ENCODE results near the gene RRM1.
"Not testable (repeated sequence)": the region's sequence is repeated elsewhere in the genome, so short reads cannot be mapped to it uniquely, and the experiment has no call there.

Gene RRM1

DNA sequence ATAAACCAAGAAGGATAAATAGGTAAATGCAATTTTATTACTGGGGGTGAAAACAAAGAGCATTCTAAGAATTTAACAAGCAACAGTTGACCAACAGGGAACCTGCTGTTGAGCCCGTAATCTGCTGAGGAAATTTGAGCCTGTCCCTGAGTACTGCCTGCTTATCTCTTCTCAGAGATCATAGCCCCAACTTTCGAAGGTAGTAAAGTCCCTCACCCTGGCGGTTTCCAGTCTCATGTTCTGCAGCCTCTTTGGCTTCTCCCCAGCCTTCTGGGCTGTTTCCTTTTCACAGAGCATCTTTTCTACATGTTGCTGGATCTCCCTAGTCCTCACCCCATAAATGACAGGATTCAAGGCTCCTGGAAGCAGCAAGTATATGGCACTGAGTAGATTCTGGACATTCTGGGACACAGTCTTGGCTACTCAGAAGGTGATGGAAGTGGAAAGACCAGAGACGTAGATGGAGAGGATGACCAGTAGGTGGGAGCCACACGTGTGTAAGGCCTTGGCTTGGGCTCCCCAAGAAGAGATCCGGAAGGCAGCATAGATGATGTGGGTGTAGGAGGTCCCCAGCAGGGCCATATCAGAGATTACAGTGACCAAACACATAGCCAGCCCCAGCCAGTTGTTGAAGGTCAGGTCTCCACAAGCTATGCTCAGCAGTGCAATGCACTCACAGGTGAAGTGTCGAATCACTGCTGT is 51.6 kb downstream of the RRM1 start:
- no peak for DNase-seq

DNA sequence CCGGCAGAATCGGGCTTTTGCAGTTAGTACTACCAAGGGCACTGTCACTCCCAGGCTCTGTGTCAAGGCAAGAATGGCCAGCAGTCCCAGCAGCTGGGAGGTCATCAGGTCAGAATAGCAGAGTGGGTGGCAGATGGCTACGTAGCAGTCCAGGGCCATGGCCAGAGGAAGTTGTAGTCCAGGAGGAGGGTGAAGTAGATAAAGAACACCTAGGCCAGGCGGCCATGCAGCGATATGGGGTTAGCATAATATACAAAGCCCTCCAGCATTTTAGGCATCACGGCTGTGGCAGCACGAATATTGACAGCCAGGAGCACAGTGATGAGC is 52.1 kb downstream of the RRM1 start:
- no peak for DNase-seq

DNA sequence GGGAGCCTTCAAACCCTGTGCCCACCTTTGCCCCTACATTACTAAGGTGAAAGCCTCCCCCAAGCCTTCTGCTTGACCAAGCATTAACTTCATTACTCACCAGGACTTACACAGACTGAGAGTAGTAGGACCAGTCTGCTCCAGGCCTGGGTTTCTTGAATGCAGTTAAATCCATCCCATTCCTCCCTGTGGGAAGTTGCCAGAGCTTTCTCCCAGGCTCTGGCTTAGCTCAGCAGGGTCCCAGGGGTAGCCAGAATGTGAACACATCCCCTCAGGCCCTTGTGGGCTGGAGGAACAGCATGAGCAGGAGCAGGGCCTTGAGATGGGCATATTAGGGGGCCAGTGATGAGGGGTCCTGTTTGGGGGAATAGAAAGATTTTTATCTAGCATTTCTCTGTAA is 59.9 kb downstream of the RRM1 start:
- no peak for DNase-seq

DNA sequence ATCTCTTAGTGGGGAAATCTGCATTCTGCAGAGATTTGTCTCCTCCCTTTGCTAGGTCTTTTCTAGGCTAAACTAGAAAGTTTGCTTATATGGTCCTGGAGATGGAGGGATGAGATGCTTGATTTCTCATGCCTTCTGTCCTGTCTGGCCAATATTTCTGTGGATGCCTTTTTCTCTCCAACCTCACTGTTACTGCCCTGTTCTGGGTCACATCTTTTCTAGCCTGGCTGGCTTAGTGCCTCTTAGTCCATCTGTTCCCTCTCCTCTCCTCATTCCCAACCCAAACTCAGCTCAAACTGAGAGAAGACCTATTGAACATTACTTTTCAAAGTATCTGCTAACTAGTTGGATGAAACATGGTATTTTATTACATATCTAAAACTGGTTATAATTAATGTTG is 62.0 kb downstream of the RRM1 start:
- no peak for DNase-seq

DNA sequence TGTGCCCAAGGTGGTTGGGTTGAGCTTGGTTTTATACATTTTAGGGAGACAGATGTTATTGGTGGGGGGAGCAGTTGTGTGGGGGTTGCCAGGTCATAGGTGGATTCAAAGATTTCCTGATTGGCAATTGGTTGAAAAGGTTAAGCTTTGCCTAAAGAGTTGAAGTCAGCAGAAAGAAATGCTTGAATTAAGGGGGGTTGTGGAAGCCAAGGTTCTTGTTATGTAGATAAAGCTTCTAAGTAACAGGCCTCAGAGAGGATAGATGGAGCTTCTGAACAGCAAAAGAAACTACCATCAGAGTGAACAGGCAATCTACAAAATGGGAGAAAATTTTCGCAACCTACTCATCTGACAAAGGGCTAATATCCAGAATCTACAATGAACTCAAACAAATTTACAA is 64.2 kb downstream of the RRM1 start:
- DNase-seq: not testable (repeated sequence)

DNA sequence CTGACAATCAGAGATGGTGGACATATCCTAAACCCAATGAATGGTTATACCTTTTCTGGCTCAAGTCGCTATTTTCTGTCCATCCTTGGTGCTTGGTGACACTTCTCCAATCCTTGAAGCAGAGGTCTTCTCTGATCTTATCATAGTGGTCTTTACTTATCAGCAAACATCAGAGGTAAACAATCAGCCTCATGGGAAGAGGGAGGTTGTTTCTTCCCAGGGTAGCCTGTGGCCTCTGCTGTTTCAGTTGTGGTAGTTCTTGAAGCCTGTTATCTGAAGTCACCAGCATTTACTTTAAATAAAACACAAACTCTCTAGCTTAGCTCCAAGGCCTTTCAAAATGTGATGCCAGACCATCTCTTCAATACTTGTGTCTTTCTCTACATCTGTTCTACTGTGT is 66.7 kb downstream of the RRM1 start:
- DNase-seq: no peak

DNA sequence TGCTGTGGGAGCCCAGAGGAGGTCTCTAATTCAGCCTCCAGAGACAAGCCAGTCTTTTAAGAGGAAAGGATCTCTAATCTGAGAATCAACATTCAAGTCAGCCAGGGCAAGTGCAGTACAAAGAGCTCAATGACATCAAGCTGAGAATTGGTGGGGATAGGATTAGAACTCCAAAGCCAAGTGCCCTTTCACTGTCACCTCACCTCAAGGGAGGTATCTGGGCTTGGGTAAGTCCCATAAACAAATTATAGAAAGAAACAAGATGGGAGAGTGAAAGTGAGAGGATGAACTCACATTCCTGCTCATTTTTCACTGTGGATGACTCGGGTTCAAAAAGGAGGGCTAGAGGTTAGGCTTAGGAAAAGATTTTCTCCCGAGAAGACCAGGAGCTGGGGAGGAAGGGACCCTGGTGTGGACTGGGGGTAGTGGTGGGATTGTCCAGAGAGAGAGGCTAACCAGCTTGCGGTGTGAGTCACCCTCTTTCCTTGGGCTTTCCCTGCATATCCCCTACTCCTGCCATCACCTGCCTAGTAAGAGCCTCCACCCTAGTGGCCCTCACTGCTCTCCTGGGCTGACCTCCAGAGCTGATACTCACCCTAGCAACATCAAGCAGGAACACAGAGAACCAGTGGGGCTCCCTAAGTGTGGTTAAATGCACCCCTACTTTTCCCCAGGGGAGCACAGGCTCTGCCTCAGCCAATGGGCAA is 70.4 kb downstream of the RRM1 start:
- no peak for DNase-seq

DNA sequence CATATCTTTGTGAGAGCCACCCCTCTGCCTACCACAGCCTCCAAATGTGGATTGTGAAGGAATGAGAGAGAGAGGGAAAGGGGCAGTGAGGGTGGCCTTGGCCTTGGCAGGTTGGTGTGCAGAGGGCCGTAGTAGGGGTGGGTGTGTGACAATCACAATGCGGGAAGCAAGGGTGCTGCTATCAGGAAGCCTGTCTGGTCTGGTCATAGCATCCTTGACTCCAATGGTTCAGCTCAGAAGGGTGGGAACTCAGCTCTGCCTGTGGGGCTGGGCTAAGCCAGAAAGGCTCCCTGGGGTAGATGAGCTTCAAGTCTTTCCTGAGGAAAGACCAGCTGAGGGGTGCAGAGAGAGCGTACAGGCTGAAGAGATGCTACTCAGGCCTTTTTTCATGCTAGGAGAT is 72.7 kb downstream of the RRM1 start:
- no peak for DNase-seq

DNA sequence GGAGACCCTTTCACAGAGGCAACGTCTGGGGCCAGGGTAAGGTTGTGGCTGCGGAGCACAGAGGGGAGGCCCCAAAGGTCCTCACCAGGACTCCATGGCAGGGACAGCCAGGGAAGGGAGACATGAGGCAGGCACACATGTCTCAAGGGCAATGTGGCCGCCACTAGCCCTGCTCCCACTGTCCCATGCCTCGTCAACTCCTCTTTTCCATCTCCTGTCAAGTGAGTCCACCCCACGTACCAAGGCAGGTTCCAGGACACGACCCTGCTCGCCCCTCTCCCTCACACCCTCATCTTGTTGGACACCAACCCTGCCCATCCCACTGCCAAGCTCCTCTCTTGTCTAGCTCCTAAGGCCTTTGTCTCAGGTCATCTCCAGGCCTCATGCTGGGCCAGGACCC is 73.2 kb downstream of the RRM1 start:
- DNase-seq: no peak

DNA sequence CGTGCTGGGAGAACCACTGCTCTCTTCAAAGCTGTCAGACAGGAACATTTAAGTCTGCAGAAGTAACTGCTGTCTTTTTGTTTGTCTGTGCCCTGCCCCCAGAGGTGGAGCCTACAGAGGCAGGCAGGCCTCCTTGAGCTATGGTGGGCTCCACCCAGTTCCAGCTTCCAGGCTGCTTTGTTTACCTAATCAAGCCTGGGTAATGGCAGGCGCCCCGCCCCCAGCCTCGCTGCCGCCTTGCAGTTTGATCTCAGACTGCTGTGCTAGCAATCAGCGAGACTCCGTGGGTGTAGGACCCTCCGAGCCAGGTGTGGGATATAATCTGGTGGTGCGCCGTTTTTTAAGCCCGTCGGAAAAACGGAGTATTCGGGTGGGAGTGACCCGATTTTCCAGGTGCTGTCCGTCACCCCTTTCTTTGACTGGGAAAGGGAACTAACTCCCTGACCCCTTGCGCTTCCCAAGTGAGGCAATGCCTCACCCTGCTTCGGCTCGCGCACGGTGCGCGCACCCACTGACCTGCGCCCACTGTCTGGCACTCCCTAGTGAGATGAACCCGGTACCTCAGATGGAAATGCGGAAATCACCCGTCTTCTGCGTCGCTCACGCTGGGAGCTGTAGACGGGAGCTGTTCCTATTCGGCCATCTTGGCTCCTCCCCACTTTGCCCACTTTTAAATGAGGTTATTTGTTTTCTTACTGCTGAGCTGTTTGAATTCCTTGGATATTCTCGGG is 81.2 kb downstream of the RRM1 start:
- DNase-seq: not testable (repeated sequence)

DNA sequence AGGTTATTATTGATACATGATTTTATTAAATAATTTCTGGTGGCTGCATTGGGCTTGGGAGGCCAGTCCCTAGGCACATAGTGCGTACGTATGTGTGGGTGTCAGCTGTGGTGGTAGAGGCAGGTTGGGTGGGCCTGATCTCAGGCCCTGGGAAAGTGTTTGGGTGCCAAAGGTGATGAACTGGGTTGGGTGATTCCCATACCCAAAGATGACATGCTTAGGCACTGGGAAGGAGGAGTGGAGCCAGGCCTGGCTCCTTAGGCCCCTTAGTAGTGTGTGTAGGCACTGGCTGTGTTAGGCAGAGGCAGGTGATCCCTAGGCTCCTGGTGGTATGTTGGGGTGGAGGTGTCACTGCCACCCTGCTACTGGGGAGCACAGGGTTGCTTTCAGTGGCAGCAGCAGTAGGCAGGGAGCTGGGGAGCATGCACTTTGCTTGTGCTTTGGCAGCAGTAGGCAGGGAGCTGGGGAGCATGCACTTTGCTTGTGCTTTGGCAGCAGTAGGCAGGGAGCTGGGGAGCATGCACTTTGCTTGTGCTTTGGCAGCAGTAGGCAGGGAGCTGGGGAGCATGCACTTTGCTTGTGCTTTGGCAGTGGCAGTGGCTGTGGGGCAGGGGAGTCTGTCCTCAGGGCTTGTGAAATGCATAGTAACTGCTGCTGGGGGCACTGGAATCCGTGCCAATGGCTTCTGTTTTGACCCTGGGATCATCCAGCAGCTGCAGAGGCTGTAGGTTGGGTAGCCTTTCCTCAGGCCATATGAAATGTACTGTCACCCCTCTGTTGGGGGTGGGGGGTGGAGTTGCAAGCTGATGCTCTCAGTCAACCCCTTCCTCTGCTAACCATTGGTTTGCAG is 84.4 kb downstream of the RRM1 start:
- no peak for DNase-seq

DNA sequence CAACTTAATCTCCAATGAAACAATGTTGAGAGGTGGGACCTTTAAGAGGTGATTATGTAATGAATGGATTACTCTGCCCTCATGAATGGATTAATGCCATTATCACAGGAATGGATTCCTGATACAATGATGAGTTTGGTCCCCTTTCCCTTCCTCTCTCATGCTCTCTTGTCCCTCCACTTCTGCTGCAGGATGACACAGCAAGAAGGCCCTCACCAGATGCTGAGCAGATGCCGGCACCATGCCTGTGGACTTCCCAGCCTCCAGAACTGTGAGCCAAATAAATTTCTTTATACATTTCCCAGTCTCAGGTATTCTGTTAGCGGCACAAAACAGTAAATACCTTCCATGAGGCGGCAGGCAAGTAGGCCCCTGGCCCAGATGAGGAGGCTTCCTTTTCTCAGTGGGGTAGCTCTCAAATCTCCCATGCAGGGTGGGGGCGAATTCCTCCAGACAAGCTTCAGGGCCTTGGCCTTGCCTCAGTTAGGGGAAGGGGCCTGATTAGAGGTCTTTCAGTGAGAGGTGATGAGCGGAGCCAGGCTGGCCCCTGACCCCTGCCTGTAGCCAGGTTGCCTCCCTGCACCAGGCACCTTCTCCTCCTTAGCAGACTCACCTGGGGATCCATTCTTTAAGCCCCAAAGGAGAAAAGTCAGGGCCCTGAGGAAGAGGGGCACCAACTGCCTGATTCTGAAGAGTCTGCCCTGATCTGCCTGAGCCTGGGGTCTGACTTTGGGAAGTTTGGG is 86.0 kb downstream of the RRM1 start:
- no peak for DNase-seq

DNA sequence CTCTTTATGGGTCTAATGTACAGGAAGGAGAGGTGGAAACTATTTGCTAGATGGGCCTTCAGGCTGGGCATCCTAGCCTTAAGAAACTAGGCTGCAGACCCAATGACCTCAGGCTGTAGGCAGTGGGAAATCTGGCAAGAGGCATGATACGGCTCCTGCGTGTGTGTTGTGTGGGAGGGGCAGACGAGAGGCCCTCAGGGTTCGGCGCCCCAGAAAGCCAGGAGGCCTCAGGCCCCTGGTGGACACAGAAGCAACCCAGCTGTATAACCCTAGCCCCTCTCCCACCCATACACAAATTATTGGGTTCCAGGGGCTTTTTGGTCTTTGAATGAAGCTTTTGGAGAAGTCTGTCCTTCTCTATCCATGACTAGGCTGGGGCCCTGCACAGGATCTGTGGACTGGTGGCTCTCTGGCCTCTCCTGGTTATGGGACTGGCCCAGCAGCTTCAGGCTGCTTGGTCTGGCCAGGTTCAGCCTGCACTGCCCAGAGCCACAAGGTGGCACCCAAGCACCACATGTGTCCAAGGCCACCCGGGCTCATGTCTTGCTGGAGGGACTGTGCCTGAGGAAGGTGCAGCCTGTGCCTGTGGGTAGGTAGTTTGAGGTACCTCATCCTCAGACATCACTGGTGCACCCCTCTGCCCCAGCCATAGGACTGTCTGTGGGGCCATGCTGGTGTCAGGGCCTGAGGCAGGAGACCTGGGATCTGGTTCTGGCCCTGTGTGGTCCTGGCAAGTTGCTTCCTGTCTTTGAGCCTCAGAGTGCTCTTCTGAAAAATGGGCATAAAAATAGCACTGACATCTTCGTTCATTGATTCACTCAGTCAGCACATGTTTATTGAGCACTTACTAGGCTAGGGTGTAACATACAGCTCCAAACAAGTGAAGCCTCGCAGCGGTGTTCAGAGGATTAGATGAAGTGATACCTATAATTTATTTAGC is 87.5 kb downstream of the RRM1 start:
- peak; percentile 63 for DNase-seq

DNA sequence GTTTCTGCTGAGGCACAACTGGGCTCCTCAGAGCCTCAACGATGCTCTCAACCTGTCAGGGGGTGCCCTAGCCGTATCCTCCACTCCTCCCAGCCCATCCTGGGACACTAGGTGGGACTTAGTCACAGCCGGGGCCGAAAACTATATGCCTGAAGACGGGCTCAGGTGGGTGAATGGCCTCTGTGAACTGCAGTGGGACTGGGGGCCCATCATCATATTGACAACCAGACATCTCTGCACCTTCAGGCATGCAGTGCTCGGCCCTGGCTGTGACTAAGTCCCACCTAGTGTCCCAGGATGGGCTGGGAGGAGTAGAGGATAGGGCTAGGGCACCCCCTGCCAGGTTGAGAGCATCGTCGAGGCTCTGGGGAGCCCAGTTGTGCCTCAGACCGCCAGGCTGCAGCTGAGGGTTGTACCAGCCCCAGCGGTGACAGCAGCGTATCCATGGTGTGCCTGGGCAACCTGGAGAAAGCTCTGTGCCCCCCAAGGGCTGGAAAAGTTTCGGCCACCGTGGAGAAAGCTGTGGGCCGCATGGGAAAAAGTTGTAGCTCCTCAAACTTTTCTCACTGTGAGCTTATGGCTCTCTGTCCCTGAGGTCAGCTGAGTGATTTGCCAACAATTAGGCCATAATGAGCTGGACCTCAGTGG is 88.9 kb downstream of the RRM1 start:
- no peak for DNase-seq

DNA sequence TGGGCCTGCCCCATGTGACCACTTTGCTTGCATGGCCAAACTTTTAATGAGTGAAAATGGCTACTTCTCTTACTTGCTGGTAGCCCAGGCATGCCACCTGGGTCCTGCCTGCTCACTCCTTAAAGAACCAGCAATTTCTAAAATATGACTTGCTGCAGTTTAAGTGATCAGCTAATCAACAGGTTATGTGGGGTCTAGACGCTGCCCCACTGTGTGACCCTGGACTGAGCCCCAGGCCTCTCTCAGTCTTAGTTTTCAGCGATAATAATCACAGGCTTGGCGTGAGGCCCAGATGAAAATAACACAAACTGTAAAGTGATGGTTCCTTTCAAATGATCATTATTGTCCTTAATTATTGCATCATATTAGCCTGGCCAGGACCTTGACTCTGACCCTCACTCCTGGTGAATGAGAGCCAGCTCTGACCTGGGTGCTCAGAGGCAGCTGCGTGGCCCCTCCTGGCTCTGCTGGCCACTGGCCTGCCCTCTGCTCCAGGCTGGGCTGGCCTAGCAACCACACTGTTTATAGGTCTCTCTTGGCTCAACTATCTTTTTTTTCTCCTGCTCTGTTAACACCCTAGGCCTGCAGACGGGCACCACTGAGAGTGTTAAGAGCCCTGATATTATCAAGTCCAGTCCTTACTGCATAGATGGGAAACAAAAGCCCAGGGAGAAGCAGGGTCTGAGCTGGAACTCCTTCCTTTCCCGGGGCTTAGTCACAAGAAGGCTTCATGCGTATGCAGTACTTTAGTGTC is 89.7 kb downstream of the RRM1 start:
- no peak for DNase-seq

DNA sequence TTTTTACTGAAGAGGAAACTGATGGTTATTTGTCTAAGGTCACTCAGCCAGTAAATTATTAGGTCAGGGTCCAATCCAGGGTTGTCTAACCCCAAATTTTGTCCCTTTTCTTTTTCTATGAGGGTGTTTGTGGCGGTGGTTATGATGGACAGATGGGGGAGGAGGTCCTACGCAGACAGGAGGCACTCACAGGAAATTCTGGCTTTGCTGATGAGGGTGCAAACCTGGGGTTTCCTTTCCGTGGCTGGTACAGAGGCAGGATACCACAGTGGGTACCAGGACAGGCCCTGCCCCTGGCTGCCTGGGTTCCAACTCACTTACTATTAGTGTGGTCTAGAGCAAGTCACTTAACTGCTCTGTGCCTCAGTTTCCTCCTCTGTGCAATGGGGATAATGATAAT is 91.0 kb downstream of the RRM1 start:
- DNase-seq: no peak

DNA sequence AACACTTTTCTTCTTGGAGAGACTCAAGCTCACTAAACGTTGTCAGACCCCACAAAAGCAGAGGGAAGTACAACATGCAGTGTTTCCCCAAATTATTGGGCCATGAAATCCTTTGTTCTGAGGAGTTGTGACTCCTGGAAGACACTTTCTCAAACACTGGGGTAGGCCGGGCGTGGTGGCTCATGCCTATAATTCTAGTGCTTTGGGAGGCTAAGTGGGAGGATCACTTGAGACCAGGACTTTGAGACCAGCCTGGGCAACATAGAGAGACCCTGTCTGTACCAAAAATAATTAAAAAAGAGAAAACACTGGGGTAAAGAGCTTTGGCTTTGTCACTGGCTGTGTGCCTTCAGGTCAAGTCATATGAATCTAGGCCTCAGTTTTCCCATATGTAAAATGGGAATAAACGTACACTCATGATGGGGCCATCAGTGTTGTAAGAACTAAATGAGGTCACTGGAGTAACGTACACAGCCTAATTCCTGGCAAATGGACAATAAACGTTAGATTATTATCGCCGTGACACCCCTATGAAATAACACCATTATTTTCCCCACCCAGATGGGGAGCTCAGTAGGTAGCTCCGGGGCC is 92.0 kb downstream of the RRM1 start:
- DNase-seq: no peak

DNA sequence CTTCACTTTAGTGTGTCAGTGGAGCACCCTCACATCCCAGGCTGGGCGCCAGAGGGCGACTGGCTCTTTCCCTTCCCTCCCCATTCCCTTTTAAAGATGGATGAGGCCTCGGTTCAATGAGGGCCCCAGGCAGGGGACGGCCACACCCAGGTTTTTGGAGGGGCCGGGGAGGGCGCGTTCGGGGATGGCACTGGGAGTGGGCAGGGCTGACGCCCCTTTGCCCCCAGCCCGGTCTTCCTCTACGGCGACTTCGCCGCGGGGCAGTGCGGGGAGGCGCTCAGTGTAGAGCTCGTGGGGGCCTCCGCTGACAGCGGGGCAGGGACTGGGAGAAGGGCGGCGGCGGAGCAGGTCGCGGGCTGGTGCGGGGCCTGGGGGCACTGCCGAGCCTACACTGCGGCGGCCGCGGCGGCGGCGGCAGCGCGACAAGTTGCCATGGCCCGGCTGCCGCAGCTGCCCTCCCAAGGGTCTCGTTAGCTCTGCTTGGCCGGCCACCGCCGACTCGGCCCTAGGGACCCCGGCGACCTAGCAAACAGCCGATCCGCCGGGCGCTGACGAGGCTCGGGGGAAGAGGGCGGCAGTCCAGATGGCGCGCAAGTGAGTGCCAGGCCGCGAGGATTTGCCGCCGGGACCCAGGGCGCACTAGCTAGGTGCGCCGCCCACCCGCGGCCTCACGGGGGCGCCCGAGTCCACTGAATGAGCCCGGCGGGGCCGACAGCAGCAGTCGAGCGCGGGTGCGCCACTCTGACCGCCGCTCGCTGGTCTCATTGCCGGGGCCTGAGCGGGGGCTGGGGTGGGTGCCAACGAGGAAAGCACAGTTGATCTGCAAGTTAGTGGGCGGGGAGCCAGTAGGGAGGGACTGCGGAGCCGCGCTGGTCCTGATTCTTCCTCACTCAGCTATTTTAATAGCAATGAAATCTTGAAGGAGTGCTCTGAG is 92.7 kb downstream of the RRM1 start:
- peak; percentile 89 for DNase-seq
